Measurements from ENCODE around the gene CFAP161. TPM values are rescaled to one million over a fixed set of nuclear protein-coding genes. Genes with fewer than 3 reads are reported as not detected.

CFAP161 gene
- total and polyA plus RNA-seq, 9 of the 15 experiments (the other 6 are each of a cell fraction or from before 2014, with no cell fraction given): 25.8 to 83.3 (median 75.6) TPM

DNA sequence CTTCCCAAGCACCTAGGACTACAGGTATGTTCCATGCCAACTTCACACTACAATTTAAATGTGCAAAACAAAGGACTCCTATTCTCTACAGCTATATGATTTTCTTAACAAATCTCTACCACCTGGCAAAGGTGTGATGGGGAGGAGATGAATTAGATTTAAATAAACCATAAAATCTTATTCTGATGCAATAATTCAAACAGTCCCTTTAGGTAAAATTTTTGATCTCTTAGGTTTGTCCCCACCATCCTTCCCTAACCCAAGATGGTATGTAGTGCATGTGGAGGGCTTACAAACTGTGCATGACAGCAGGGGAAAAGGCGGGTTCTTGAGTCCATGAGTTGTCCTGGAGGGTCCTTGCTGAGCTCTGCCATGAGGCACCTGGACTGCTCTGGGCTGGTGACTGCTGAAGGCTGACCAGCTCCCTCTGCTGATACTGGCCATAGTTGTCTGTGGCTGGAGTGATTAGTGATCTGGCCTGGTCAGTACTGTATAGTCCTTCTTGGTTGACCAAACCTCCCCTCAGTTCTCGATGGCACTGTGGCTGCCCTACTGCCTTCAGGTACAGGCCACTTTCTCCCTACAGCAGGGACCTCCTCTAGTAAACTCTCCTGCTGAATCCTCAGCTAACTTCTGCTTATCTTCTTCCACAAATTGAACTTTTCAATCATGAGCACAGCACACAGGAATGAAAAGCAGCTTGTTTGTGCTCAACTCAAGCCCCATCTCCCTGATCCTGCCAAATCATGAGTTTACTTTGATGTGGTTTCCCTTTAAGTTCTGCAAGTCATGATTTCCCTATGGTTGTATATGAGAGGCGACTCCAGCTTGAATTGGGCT lies 30.1 kb downstream of the CFAP161 start (continued):
- no peak for TF ChIP-seq IRF2 (CRISPR knock-in tag; IDR thresholded peaks at IDR 0.05)
- TF ChIP-seq ZNF311 (CRISPR knock-in tag; IDR thresholded peaks at IDR 0.05): no peak
- TF ChIP-seq EP400 (IDR thresholded peaks at IDR 0.05): peak; percentile 55
- TF ChIP-seq, protein P1, sequence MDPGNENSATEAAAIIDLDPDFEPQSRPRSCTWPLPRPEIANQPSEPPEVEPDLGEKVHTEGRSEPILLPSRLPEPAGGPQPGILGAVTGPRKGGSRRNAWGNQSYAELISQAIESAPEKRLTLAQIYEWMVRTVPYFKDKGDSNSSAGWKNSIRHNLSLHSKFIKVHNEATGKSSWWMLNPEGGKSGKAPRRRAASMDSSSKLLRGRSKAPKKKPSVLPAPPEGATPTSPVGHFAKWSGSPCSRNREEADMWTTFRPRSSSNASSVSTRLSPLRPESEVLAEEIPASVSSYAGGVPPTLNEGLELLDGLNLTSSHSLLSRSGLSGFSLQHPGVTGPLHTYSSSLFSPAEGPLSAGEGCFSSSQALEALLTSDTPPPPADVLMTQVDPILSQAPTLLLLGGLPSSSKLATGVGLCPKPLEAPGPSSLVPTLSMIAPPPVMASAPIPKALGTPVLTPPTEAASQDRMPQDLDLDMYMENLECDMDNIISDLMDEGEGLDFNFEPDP (CRISPR knock-in tag; IDR thresholded peaks at IDR 0.05): no peak
- TF ChIP-seq MTF1 (CRISPR knock-in tag; IDR thresholded peaks at IDR 0.05; ENCODE audit: borderline replicate concordance): no peak
- no peak for TF ChIP-seq ZNF197 (CRISPR knock-in tag; IDR thresholded peaks at IDR 0.05; ENCODE audit: low read depth)
- no peak for TF ChIP-seq MXI1 (IDR thresholded peaks at IDR 0.05; ENCODE audit: low read depth, low read length)
- TF ChIP-seq GATAD2A (IDR thresholded peaks at IDR 0.05): no peak
- TF ChIP-seq, protein P2, sequence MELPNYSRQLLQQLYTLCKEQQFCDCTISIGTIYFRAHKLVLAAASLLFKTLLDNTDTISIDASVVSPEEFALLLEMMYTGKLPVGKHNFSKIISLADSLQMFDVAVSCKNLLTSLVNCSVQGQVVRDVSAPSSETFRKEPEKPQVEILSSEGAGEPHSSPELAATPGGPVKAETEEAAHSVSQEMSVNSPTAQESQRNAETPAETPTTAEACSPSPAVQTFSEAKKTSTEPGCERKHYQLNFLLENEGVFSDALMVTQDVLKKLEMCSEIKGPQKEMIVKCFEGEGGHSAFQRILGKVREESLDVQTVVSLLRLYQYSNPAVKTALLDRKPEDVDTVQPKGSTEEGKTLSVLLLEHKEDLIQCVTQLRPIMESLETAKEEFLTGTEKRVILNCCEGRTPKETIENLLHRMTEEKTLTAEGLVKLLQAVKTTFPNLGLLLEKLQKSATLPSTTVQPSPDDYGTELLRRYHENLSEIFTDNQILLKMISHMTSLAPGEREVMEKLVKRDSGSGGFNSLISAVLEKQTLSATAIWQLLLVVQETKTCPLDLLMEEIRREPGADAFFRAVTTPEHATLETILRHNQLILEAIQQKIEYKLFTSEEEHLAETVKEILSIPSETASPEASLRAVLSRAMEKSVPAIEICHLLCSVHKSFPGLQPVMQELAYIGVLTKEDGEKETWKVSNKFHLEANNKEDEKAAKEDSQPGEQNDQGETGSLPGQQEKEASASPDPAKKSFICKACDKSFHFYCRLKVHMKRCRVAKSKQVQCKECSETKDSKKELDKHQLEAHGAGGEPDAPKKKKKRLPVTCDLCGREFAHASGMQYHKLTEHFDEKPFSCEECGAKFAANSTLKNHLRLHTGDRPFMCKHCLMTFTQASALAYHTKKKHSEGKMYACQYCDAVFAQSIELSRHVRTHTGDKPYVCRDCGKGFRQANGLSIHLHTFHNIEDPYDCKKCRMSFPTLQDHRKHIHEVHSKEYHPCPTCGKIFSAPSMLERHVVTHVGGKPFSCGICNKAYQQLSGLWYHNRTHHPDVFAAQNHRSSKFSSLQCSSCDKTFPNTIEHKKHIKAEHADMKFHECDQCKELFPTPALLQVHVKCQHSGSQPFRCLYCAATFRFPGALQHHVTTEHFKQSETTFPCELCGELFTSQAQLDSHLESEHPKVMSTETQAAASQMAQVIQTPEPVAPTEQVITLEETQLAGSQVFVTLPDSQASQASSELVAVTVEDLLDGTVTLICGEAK (IDR thresholded peaks at IDR 0.05): no peak
- TF ChIP-seq, protein P2 (CRISPR knock-in tag; IDR thresholded peaks at IDR 0.05): no peak
- no peak for TF ChIP-seq ZBTB17 (CRISPR knock-in tag; IDR thresholded peaks at IDR 0.05)
- TF ChIP-seq NCOA4 (IDR thresholded peaks at IDR 0.05; ENCODE audit: partially characterized antibody): no peak
- TF ChIP-seq, protein P3, sequence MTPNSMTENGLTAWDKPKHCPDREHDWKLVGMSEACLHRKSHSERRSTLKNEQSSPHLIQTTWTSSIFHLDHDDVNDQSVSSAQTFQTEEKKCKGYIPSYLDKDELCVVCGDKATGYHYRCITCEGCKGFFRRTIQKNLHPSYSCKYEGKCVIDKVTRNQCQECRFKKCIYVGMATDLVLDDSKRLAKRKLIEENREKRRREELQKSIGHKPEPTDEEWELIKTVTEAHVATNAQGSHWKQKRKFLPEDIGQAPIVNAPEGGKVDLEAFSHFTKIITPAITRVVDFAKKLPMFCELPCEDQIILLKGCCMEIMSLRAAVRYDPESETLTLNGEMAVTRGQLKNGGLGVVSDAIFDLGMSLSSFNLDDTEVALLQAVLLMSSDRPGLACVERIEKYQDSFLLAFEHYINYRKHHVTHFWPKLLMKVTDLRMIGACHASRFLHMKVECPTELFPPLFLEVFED (CRISPR knock-in tag; conservative IDR thresholded peaks at IDR 0.05): no peak
- no peak for TF ChIP-seq ZC3H11A (IDR thresholded peaks at IDR 0.05; ENCODE audit: low read depth, low read length)
